GM23248 (cell line): ENCODE measurements around the gene PTPN1. TPM values are rescaled to one million over a fixed set of nuclear protein-coding genes. Genes with fewer than 3 reads are reported as not detected.

Source experiments
- DNase-seq: peaks from one replicate; pipeline ENCODE4 v3.0.0-alpha.2; 2015
- H2AFZ ChIP-seq: fragments of 200-600 bp; sonication (generic); 2 replicates; pipeline ENCODE4 v1.6.1; 2016; ENCODE audit warnings: antibody characterized with exemption
- H3F3A ChIP-seq: fragments of 200-600 bp; sonication (generic); 2 replicates; pipeline ENCODE4 v1.6.1; 2016; ENCODE audit warnings: mild to moderate bottlenecking, antibody characterized with exemption, mixed run types; ENCODE audit not compliant: insufficient read depth
- H3K27ac ChIP-seq: fragments of 200-600 bp; sonication (generic); 2 replicates; pipeline ENCODE4 v1.5.1; 2016; ENCODE audit warnings: mild to moderate bottlenecking
- H3K27me3 ChIP-seq: fragments of 200-600 bp; sonication (generic); replicated peaks from 2 replicates; pipeline ENCODE4 v1.6.1; 2016; ENCODE audit warnings: mild to moderate bottlenecking; ENCODE audit not compliant: insufficient read depth
- H3K36me3 ChIP-seq: fragments of 200-600 bp; sonication (generic); 2 replicates; pipeline ENCODE4 v1.6.1; 2016; ENCODE audit warnings: low read depth, mild to moderate bottlenecking
- H3K4me1 ChIP-seq: fragments of 200-600 bp; sonication (generic); 2 replicates; pipeline ENCODE4 v1.6.1; 2016; ENCODE audit warnings: mild to moderate bottlenecking; ENCODE audit not compliant: insufficient read depth
- H3K4me2 ChIP-seq: fragments of 200-600 bp; sonication (generic); one replicate; pipeline ENCODE4 v1.6.1; 2016; ENCODE audit warnings: mild to moderate bottlenecking; ENCODE audit not compliant: unreplicated experiment
- H3K4me3 ChIP-seq: fragments of 200-600 bp; sonication (generic); 2 replicates; pipeline ENCODE4 v1.5.1; 2016; ENCODE audit warnings: mild to moderate bottlenecking
- H3K79me2 ChIP-seq: fragments of 200-600 bp; sonication (generic); 2 replicates; pipeline ENCODE4 v1.6.1; 2016; ENCODE audit warnings: mild to moderate bottlenecking; ENCODE audit not compliant: insufficient read depth
- H3K9ac ChIP-seq: fragments of 200-600 bp; sonication (generic); 2 replicates; pipeline ENCODE4 v1.6.1; 2016; ENCODE audit warnings: mild to moderate bottlenecking
- H3K9me2 ChIP-seq: fragments of 200-600 bp; sonication (generic); 2 replicates; pipeline ENCODE4 v1.6.1; 2016; ENCODE audit warnings: mixed run types, mild to moderate bottlenecking, moderate library complexity; ENCODE audit not compliant: insufficient read depth
- H3K9me3 ChIP-seq: fragments of 200-600 bp; sonication (generic); one replicate; pipeline ENCODE4 v1.6.1; 2017; ENCODE audit warnings: low read depth
- H4K20me1 ChIP-seq: fragments of 200-600 bp; sonication (generic); 2 replicates; pipeline ENCODE4 v1.6.0; 2016; ENCODE audit not compliant: insufficient read depth
- EZH2 ChIP-seq: fragments of 200-600 bp; sonication (generic); IDR thresholded peaks from 2 replicates; pipeline ENCODE4 v1.6.1; 2018; ENCODE audit warnings: antibody characterized with exemption, mild to moderate bottlenecking; ENCODE audit not compliant: insufficient read depth, poor library complexity, severe bottlenecking
- EZH2phosphoT487 ChIP-seq: fragments of 200-600 bp; sonication (generic); IDR thresholded peaks from 2 replicates; pipeline ENCODE4 v1.6.1; 2018; ENCODE audit warnings: antibody characterized with exemption, moderate library complexity, mild to moderate bottlenecking, low read depth; ENCODE audit not compliant: insufficient read depth
- WGBS, 2 experiments: methylation state at CpG; one replicate each; pipeline ENCODE4 v1.1.6; 2015 to 2017; ENCODE audit warnings: low lambda C conversion rate in 2 of 2, low coverage in 1 of 2; ENCODE audit errors: missing lambda C conversion rate in 2 of 2; 5-methylcytosine and 5-hydroxymethylcytosine counted together
- in situ Hi-C: fragments of 300-500 bp; cut with MboI; formaldehyde crosslinking; loops from 2 replicates; pipeline ENCODE4 v1.15.0; 2020
- polyA plus RNA-seq: library from polyadenylated mRNA; unstranded; fragments of >200 nt; fragmentation: Nextera tagmentation; extraction: Ambion mirVana; gene quantifications from 2 replicates; pipeline ENCODE4 v1.2.1, GENCODE V29; 2016
- total RNA-seq: library from RNA; depleted of rRNA; stranded (reverse); fragments of >200 nt; shearing (Covaris generic); gene quantifications from 2 replicates; pipeline ENCODE4 v1.2.3, GENCODE V29; 2014

The PTPN1 gene
- total and polyA plus RNA-seq, 2 experiments from 2014 or later, result 18.9 to 22.8 TPM

GRCh38 chr20:50487397-50487796 is 22.8 kb upstream of the PTPN1 start:
- Histone ChIP-seq H3K4me1 (peaks cover 10% of the 10 kb centered on the region), H3K9ac (no peak overlapping the region), H3K36me3 (no peaks in the 10 kb centered on the region), H3K79me2 (no peaks in the 10 kb centered on the region), H3K27me3 (no peaks in the 10 kb centered on the region), H3K4me3 (no peak overlapping the region), H3F3A (peaks cover 32% of the 10 kb centered on the region), H3K27ac (no peak overlapping the region), H4K20me1 (no peaks in the 10 kb centered on the region), H3K9me2 (no peaks in the 10 kb centered on the region), H3K4me2 (no peak overlapping the region), H3K9me3 (no peaks in the 10 kb centered on the region), H2AFZ (no peak overlapping the region)
- in situ Hi-C loops, result loop anchor here (10.0 kb wide), 1 partner anchor 87 kb away; no protein-coding TSS in a partner anchor
- no peak for DNase-seq
- no peak for TF ChIP-seq EZH2phosphoT487
- no peak for TF ChIP-seq EZH2
- WGBS, 2 experiments, result 95 to 98% methylated on average over 4 of the region's 4 CpGs

- Histone ChIP-seq H3K9ac (no peak overlapping the region), H3K36me3 (no peaks in the 10 kb centered on the region), H3K4me3 (no peak overlapping the region), H3K79me2 (no peaks in the 10 kb centered on the region), H3K9me2 (no peaks in the 10 kb centered on the region), H3K9me3 (no peaks in the 10 kb centered on the region), H3F3A (peaks cover 28% of the 10 kb centered on the region), H4K20me1 (no peaks in the 10 kb centered on the region), H2AFZ (no peak overlapping the region), H3K27me3 (no peaks in the 10 kb centered on the region), H3K27ac (no peak overlapping the region), H3K4me2 (no peak overlapping the region), H3K4me1 (peaks cover 14% of the 10 kb centered on the region)
- TF ChIP-seq EZH2phosphoT487 (no peak), EZH2 (no peak)
- in situ Hi-C loops, result loop anchor here (10.0 kb wide), 1 partner anchor 86 kb away; no protein-coding TSS in a partner anchor
- no peak for DNase-seq
- WGBS, 2 experiments, result 97% methylated on average over 10 of the region's 10 CpGs
Observed at GRCh38 chr20:50488236-50488806, 21.9 kb upstream of the PTPN1 start.

GRCh38 chr20:50491168-50491567 is 19.0 kb upstream of the PTPN1 start:
- H3K36me3 ChIP-seq, result no peaks in the 10 kb centered on the region
- no peaks in the 10 kb centered on the region for H3K9me3 ChIP-seq
- no peaks in the 10 kb centered on the region for H4K20me1 ChIP-seq
- H3K9me2 ChIP-seq, result no peaks in the 10 kb centered on the region
- H3K27me3 ChIP-seq, result no peaks in the 10 kb centered on the region
- H2AFZ ChIP-seq, result no peak overlapping the region
- H3K9ac ChIP-seq, result no peak overlapping the region
- H3K4me2 ChIP-seq, result no peak overlapping the region
- no peak for TF ChIP-seq EZH2
- no peak for TF ChIP-seq EZH2phosphoT487
- H3K79me2 ChIP-seq, result no peaks in the 10 kb centered on the region
- no peak overlapping the region for H3K27ac ChIP-seq
- 42 to 43% methylated on average over 1 of the region's 1 CpG for WGBS, 2 experiments
- peaks cover 15% of the 10 kb centered on the region for H3K4me1 ChIP-seq
- in situ Hi-C loops, result no loop called here
- H3F3A ChIP-seq, result peaks cover 24% of the 10 kb centered on the region
- DNase-seq, result no peak
- H3K4me3 ChIP-seq, result no peak overlapping the region

- Histone ChIP-seq H3K4me2 (no peak overlapping the region), H3K27me3 (no peaks in the 10 kb centered on the region), H3K9me2 (no peaks in the 10 kb centered on the region), H3K4me1 (peaks cover 23% of the 10 kb centered on the region), H3K27ac (peak overlapping the region; percentile 56), H3K79me2 (no peaks in the 10 kb centered on the region), H3K36me3 (no peaks in the 10 kb centered on the region), H4K20me1 (no peaks in the 10 kb centered on the region), H3K4me3 (no peak overlapping the region), H2AFZ (no peak overlapping the region), H3K9ac (no peak overlapping the region), H3F3A (peaks cover 32% of the 10 kb centered on the region), H3K9me3 (no peaks in the 10 kb centered on the region)
- 63 to 68% methylated on average over 8 of the region's 8 CpGs for WGBS, 2 experiments
- in situ Hi-C loops, result no loop called here
- TF ChIP-seq EZH2 (no peak), EZH2phosphoT487 (no peak)
- DNase-seq, result peak; percentile 63
Observed at GRCh38 chr20:50491926-50492634, 18.1 kb upstream of the PTPN1 start.
